ENCODE results near the gene SLC26A8. TPM values are rescaled to one million over a fixed set of nuclear protein-coding genes. Genes with fewer than 3 reads are reported as not detected.

SLC26A8 gene
- total and polyA plus RNA-seq, 4 donors = 0.20 to 1.1 (median 0.48) TPM

GRCh38 chr6:36050947-36051710 is 26.7 kb upstream of the SLC26A8 start:
- peaks cover 4 to 31% (median 11%) of the 10 kb centered on the region in 5 donors for H3K4me1 ChIP-seq (ENCODE audit: control insufficient read depth in 5 of 5, insufficient read depth in 5 of 5, low read length in 5 of 5)
- no peaks in the 10 kb centered on the region for H3K27me3 ChIP-seq (ENCODE audit: control insufficient read depth in 3 of 3, insufficient read depth in 3 of 3, low read length in 2 of 3)
- no peak overlapping the region for H3K27ac ChIP-seq (ENCODE audit: low read depth in 1 of 2, low read length in 1 of 2)
- DNase-seq (no peak), ATAC-seq (ENCODE audit: insufficient read depth, low FRiP score) (no peak)
- peaks cover 0 to 5% (median 2%) of the 10 kb centered on the region in 4 donors for H3K36me3 ChIP-seq (ENCODE audit: control insufficient read depth in 4 of 4, insufficient read depth in 4 of 4, low read length in 4 of 4)
- no peak overlapping the region for H3K9ac ChIP-seq (ENCODE audit: insufficient read depth in 1 of 2, low read length in 2 of 2)
- no peak overlapping the region for H3K4me3 ChIP-seq
- WGBS, 2 donors = 80 to 81% methylated on average over 16 of the region's 16 CpGs
- no peaks in the 10 kb centered on the region for H3K9me3 ChIP-seq (ENCODE audit: control insufficient read depth in 4 of 4, insufficient read depth in 3 of 4, low read length in 3 of 4)
- no peak for TF ChIP-seq CTCF (IDR thresholded peaks at IDR 0.05; ENCODE audit: control extremely low read depth, extremely low read depth)

- H3K9ac ChIP-seq (ENCODE audit: insufficient read depth in 1 of 2, low read length in 2 of 2) = no peak overlapping the region
- DNase-seq = no peak
- WGBS, 2 donors = 7 to 31% methylated on average over 1 of the region's 1 CpG
- H3K27ac ChIP-seq (ENCODE audit: low read depth in 1 of 2, low read length in 1 of 2) = no peak overlapping the region
- no peak for ATAC-seq (ENCODE audit: insufficient read depth, low FRiP score)
- peaks cover 4 to 31% (median 11%) of the 10 kb centered on the region in 5 donors for H3K4me1 ChIP-seq (ENCODE audit: control insufficient read depth in 5 of 5, insufficient read depth in 5 of 5, low read length in 5 of 5)
- no peak overlapping the region for H3K4me3 ChIP-seq
- H3K9me3 ChIP-seq (ENCODE audit: control insufficient read depth in 4 of 4, insufficient read depth in 3 of 4, low read length in 3 of 4) = no peaks in the 10 kb centered on the region
- no peak for TF ChIP-seq CTCF (IDR thresholded peaks at IDR 0.05; ENCODE audit: control extremely low read depth, extremely low read depth)
- H3K27me3 ChIP-seq (ENCODE audit: control insufficient read depth in 3 of 3, insufficient read depth in 3 of 3, low read length in 2 of 3) = no peaks in the 10 kb centered on the region
- H3K36me3 ChIP-seq (ENCODE audit: control insufficient read depth in 4 of 4, insufficient read depth in 4 of 4, low read length in 4 of 4) = peaks cover 0 to 5% (median 2%) of the 10 kb centered on the region in 4 donors
Observed at GRCh38 chr6:36050305-36050704, 25.9 kb upstream of the SLC26A8 start.

GRCh38 chr6:36049582-36049981 is 25.1 kb upstream of the SLC26A8 start:
- TF ChIP-seq CTCF (IDR thresholded peaks at IDR 0.05; ENCODE audit: control extremely low read depth, extremely low read depth) = no peak
- Histone ChIP-seq H3K27me3 (ENCODE audit: control insufficient read depth in 3 of 3, insufficient read depth in 3 of 3, low read length in 2 of 3) (no peaks in the 10 kb centered on the region), H3K27ac (ENCODE audit: low read depth in 1 of 2, low read length in 1 of 2) (no peak overlapping the region), H3K36me3 (ENCODE audit: control insufficient read depth in 4 of 4, insufficient read depth in 4 of 4, low read length in 4 of 4) (peaks cover 0 to 3% (median 2%) of the 10 kb centered on the region in 4 donors), H3K4me1 (ENCODE audit: control insufficient read depth in 5 of 5, insufficient read depth in 5 of 5, low read length in 5 of 5) (peaks cover under 1 to 25% (median 10%) of the 10 kb centered on the region in 5 donors), H3K4me3 (no peak overlapping the region), H3K9ac (ENCODE audit: insufficient read depth in 1 of 2, low read length in 2 of 2) (no peak overlapping the region), H3K9me3 (ENCODE audit: control insufficient read depth in 4 of 4, insufficient read depth in 3 of 4, low read length in 3 of 4) (no peaks in the 10 kb centered on the region)
- DNase-seq = no peak
- ATAC-seq (ENCODE audit: insufficient read depth, low FRiP score) = no peak
- WGBS, 2 donors = 83 to 92% methylated on average over 2 of the region's 2 CpGs

All from lung (tissue), 12 donors.